Subcutaneous adipose tissue (tissue), 4 donors: ENCODE measurements around the gene RBMS1. TPM values are rescaled to one million over a fixed set of nuclear protein-coding genes. Genes with fewer than 3 reads are reported as not detected.

Source experiments
- total RNA-seq, 4 donors: library from RNA; depleted of rRNA; stranded (reverse); fragments of >200 nt; gene quantifications; one replicate each; pipeline ENCODE4 v1.1.0, GENCODE V29; 2016
- TF ChIP-seq, protein P1 (sequence below): fragments of 450-650 bp; IDR thresholded peaks from one replicate; pipeline ENCODE4 v1.5.1; 2016; ENCODE audit warnings: low read depth, mild to moderate bottlenecking, control low read depth, antibody characterized with exemption, moderate library complexity

RBMS1 gene
- total RNA-seq, 4 donors from 2014 or later = 80.1 to 164 (median 95.7) TPM

DNA sequence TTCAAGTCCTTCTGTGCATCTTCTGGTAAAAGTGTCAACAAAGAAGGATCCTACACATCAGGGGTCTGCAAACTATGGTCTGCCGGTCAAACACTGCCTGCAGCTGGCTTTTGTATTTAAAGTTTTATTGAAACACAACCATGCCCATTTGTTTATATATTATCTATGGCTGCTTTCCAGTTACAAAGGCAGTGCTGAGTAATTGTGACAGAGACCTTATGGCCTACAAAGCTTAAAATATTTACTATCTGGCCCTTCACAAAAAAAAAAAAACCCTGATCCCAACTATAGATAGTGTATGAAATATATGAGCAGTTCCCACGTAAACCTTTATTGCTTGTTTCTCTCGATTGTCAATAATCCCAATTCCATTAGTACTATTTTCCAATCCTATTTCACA lies 101.4 kb downstream of the RBMS1 start:
- TF ChIP-seq, protein P1, sequence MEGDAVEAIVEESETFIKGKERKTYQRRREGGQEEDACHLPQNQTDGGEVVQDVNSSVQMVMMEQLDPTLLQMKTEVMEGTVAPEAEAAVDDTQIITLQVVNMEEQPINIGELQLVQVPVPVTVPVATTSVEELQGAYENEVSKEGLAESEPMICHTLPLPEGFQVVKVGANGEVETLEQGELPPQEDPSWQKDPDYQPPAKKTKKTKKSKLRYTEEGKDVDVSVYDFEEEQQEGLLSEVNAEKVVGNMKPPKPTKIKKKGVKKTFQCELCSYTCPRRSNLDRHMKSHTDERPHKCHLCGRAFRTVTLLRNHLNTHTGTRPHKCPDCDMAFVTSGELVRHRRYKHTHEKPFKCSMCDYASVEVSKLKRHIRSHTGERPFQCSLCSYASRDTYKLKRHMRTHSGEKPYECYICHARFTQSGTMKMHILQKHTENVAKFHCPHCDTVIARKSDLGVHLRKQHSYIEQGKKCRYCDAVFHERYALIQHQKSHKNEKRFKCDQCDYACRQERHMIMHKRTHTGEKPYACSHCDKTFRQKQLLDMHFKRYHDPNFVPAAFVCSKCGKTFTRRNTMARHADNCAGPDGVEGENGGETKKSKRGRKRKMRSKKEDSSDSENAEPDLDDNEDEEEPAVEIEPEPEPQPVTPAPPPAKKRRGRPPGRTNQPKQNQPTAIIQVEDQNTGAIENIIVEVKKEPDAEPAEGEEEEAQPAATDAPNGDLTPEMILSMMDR = no peak

DNA sequence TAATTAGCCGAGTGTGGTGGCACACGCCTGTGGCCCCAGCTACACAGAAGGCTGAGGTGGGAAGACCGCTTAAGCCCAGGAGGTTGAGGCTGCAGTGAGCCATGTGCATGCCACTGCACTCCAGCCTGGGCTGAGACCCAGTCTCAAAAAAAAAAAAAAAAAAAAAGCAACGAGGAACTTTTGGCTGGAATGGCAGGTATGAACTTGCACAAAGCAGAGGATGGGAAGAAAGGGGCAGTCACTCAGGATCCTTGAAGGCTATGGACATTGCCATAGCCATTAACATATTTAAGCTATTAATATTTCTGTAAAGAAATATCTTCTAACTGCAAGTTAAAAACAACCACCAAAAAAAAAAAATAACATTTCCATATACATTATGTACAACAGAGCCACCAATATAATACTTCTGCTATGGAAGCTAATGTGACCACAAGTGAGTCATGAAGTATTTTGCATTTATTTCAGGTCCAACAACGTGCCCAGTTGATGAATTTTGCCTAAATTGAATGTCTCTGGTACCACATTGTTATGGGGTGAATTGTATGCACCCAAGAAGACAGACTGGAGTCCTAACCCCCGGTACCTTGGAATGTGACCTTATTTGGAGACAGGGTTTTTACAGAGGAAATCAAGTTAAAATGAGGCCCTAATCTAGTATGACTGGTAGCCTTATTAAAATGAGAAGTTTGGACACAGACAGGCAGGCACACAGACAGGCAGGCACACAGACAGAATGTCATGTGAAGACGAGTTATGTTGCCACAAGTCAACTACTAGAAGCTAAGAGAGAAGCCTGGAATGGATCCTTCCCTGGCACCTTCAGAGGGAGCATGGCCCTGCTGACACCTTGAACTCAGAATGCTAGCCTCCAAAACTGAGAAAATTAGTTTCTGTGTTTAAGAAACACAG lies 102.8 kb downstream of the RBMS1 start:
- TF ChIP-seq, protein P1 = no peak

DNA sequence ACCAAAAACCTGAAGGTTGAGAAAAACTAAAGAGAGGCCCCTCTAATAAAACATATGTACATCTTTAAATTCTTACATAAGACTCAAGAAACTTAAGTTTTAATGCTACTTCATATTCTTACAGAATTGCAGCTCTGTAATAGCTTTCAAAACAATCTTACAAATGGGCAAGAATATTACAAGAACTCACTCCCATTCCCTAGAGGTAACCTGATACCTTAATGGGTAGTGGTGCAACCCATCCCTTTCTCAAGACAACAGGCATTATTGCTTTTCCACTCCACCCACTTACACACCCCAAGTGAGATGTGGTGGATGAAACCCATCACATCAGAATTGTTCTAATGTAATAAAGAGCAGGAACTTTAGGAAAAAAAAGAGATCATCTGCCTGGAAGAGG lies 103.7 kb downstream of the RBMS1 start:
- TF ChIP-seq, protein P1 = no peak

DNA sequence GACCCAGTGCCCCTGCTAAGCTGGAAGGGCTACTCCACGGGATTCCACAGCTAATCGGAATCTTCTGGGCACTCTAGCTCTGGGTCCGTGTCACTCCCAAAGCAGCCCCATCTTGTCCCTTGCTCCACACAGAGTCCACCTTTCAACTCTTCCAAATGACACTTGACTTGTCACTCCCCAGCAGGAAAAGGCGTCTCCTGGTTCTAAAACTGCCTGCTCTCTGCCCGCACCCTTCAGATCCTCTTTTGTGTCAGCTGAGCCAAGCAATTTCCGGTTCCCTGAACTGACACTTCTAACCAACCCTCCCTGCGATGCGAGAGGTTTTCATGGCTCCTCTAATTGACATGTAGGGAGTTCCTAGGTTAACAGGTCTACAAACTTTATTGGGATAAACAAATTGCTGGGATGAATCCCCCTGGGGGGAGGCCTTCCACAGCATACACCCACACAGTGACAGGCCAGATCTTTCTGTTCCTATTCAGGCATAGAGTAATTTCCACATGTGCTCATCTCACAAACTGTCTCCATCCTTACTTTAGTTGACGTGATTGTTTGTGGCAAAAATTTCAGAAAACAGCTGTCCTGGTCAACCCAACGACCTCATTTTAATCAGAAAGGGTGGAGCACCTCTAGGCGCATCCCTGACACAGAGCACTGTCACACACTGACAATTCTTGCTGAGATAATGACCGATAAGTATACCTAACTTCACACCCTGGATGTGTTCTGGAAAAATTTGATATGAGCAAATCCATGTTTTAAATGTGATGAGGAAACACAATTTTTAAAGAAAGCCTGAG lies 104.9 kb downstream of the RBMS1 start:
- TF ChIP-seq, protein P1 = no peak

DNA sequence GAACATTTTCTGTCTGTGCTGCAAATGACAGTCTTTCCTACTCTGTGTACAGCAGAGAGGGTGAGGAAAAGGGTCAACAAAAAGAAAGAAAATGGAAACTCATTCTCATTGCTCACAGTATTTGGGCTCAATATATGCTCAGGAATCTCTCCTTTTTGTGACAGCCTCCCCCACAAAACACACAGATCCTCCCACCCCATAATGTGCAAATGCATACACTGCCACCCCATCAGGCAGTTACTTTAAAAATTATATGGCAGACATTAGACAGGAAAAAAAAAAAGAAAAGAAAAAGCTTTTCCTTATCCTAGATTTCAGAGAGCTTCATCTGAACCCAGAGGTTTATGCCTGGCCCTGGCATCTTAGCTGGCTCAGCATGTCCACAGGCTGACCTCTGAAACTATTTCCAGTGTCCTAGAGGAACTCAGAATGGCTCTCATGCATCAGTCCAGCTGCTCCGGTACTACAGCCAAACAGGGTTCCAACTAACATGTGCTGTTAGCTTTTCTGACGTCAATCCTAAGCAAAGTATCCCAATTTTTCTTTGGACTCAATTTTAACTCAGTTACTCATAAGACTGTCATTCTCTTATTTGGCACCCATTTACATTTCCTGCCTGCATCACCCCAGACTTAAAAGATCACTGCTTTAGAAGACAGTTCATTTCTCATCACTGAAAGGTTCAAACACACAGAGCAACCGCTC lies 105.9 kb downstream of the RBMS1 start:
- TF ChIP-seq, protein P1 = no peak

DNA sequence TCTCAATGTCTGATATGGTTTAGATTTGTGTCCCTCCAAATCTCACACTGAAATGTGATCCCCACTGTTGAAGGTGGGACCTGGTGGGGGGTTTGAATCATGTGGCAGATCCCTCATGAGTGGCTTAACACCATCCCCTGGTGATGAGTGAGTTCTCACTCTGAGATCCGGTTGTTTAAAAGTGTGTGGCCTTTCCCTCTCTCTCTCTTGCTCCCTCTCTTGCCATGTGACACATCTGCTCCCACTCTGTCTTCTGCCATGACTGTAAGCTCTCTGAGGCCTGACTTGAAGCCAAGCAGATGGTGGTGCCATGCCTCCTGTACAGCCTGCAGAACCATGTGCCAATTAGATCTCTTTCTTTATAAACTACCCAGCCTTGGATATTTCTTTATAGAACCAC lies 108.8 kb downstream of the RBMS1 start:
- TF ChIP-seq, protein P1 = no peak
